ENCODE results near the gene GAB2.
"Not testable (repeated sequence)": the region's sequence is repeated elsewhere in the genome, so short reads cannot be mapped to it uniquely, and the experiment has no call there.

The GAB2 gene

GRCh38 chr11:78364128-78364751 lies 53.4 kb downstream of the GAB2 start:
- DNase-seq: no peak

- no peak for DNase-seq
Observed at GRCh38 chr11:78363024-78363619, 54.5 kb downstream of the GAB2 start.

GRCh38 chr11:78361228-78361627 lies 56.4 kb downstream of the GAB2 start:
- DNase-seq: no peak

- DNase-seq: no peak
Observed at GRCh38 chr11:78359921-78360320, 57.7 kb downstream of the GAB2 start.

GRCh38 chr11:78357924-78358323 lies 59.7 kb downstream of the GAB2 start:
- not testable (repeated sequence) for DNase-seq

GRCh38 chr11:78357425-78357824 lies 60.2 kb downstream of the GAB2 start:
- DNase-seq: not testable (repeated sequence)

- DNase-seq: not testable (repeated sequence)
Observed at GRCh38 chr11:78355742-78356141, 61.9 kb downstream of the GAB2 start.

- no peak for DNase-seq
Observed at GRCh38 chr11:78355309-78355705, 62.3 kb downstream of the GAB2 start.

- no peak for DNase-seq
Observed at GRCh38 chr11:78354408-78355308, 63.0 kb downstream of the GAB2 start.

- DNase-seq: no peak
Observed at GRCh38 chr11:78351979-78352841, 65.4 kb downstream of the GAB2 start.

GRCh38 chr11:78351193-78351592 lies 66.4 kb downstream of the GAB2 start:
- DNase-seq: no peak

- no peak for DNase-seq
Observed at GRCh38 chr11:78350646-78351165, 66.9 kb downstream of the GAB2 start.

GRCh38 chr11:78350091-78350645 lies 67.5 kb downstream of the GAB2 start:
- DNase-seq: no peak

GRCh38 chr11:78349624-78350023 lies 68.0 kb downstream of the GAB2 start:
- DNase-seq: no peak

- no peak for DNase-seq
Observed at GRCh38 chr11:78349114-78349513, 68.5 kb downstream of the GAB2 start.

GRCh38 chr11:78347956-78348355 lies 69.7 kb downstream of the GAB2 start:
- DNase-seq: no peak

- no peak for DNase-seq
Observed at GRCh38 chr11:78346799-78347198, 70.8 kb downstream of the GAB2 start.

GRCh38 chr11:78345450-78345849 lies 72.2 kb downstream of the GAB2 start:
- no peak for DNase-seq

GRCh38 chr11:78344676-78345075 lies 72.9 kb downstream of the GAB2 start:
- no peak for DNase-seq

GRCh38 chr11:78344094-78344493 lies 73.5 kb downstream of the GAB2 start:
- no peak for DNase-seq

GRCh38 chr11:78343303-78343702 lies 74.3 kb downstream of the GAB2 start:
- DNase-seq: no peak

- DNase-seq: no peak
Observed at GRCh38 chr11:78341841-78342240, 75.8 kb downstream of the GAB2 start.
